ENCODE data around the gene PLCG2.
"Not testable (repeated sequence)": the region's sequence is repeated elsewhere in the genome, so short reads cannot be mapped to it uniquely, and the experiment has no call there.

PLCG2 gene

GRCh38 chr16:81755915-81756614 is 23.0 kb upstream of the PLCG2 start:
- no peak for DNase-seq

DNA sequence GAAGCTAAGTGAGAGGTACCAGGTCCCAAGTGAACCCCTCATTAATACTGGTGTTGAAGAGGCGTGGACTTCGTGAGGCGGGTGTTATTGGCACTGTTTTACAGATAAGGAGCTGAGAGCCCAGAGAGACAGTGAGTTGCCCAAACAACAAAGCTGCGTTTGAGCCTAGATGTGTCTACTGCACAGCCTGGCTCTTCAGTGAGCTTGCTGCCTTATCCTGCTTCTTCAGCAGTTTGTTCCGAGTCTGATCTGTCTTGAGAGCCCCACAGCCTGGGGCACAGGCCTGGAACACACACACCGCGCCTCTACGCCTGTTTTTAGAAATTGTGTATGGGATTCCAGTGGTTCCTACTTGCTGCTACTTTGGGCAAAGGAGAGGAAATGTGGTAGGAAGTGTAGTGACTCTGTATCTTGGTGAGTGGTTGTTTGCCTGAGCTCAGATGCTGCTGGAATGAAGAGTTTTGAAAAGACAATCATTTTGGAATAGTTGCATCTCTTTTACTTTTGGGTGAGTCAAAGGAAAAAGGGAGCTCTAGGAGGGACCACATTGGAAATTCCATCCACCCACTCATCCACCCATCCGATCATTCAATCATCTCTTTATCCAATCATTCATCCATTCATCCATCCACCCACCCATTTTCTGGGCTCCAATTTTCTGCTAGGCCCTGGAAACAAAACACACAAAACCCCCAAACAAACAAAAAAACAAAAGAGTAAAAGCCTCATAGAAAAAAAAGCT is 22.3 kb upstream of the PLCG2 start:
- no peak for DNase-seq

GRCh38 chr16:81758376-81758775 is 20.7 kb upstream of the PLCG2 start:
- DNase-seq: no peak

GRCh38 chr16:81762322-81762721 is 16.8 kb upstream of the PLCG2 start:
- not testable (repeated sequence) for DNase-seq

- DNase-seq: no peak
Observed at GRCh38 chr16:81765111-81765919, 13.8 kb upstream of the PLCG2 start.

- no peak for DNase-seq
Observed at GRCh38 chr16:81765969-81766368, 13.1 kb upstream of the PLCG2 start.

DNA sequence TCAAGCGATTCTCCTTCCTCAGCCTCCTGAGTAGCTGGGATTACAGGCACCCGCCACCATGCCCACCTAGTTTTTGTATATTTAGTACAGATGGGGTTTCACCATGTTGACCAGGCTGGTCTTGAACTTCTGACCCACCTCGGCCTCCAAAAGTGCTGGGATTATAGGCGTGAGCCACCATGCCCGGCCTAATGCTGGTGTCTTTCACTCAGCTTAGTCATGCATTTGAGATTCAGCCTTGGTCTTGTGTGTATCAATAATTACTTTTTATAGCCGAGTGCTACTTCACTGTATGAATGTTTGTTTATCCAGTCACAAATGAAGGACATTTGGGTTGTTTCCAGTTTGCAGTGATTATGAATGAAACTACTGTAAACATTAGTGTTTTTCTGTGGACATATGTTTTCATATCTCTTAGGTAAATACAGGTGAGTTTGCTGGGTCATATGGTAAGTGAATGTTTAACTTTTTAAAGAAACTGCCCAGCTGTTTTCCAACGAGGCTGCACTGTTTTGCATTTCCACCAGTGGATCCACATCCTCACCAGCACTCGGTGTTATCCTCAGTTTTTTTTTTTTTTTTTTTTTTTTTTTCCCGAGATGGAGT is 11.0 kb upstream of the PLCG2 start:
- DNase-seq: no peak

GRCh38 chr16:81770008-81770407 is 9.1 kb upstream of the PLCG2 start:
- DNase-seq: no peak

DNA sequence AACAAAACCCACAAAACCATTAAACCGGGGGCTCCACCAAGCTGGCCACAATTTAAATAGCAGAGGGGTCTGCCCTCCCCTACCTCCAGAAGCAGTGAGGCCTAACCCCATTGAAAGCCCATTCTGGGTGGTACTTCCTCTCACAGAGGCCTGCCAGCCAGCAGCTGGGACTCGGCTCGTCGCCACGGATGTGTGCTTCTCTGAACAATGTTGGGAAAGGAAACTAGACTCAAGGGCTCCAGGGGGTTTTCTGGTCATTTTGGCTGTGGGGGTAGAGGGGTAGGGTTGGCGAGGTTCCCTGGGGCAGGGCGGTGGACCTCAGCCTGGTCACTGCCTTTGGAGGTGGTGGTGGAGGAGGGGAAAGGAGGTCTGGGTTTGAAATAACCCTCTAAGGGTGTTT is 4.7 kb upstream of the PLCG2 start:
- DNase-seq: no peak

- DNase-seq: no peak
Observed at GRCh38 chr16:81775570-81775969, 3.5 kb upstream of the PLCG2 start.

DNA sequence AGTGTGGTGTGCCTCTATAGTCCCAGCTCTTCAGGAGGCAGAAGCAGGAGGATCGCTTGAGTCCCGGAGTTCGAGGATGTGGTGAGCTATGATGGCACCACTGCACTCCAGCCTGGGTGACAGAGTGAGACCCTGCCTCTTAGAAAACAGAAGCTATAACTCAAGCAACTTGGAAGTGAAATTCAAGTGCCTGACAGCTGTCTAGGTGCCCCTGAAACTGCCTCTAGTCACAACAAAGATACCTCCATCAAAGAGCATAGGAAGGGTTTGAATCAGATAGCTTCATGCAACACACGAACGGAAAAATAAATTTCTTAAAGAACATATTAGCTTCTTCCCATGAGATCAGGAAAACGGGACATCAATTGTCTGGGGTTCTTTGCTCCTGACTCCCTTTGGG is 860 bp upstream of the PLCG2 start:
- DNase-seq: no peak

- no peak for DNase-seq
Observed at GRCh38 chr16:81779536-81780320, 637 bp downstream of the PLCG2 start.

DNA sequence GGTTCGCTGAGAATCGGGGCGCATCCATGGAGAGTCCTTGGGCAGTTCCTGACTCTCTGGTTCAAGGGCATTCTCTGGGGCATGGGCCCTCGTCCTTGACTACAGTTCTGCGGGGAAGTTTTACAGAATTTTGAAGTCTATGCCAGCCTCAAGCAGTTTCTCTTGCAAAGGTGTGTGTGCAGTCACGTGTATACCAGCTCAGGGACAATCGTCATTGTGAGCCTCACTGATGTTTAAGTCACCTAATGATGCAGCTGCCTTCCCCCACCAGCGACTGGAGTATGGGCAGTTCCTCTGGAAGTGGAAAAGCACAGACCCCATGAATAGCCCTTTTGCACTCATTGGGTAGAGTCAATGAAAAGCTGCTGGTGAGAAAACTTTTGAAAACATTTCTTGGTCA is 1.3 kb downstream of the PLCG2 start:
- DNase-seq: no peak

DNA sequence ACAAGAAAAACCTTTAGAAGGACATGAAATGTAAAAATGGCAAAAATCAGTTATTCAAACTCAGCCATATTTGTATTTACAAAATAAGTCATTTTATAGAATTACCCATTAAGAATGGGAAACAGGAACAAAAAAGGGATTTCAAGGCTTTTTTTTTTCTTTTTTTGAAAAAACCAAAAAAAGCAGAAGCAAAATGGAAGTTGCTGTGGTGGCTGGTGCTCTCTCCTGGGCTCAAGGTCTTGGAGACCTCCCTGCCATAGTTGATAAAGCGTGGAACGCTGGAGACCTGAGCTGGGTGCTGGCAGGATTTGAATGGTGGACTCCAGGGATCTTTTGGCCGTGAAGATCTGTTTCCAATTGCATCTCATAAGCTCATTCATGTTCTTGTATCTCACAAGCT is 3.1 kb downstream of the PLCG2 start:
- no peak for DNase-seq

- DNase-seq: no peak
Observed at GRCh38 chr16:81784072-81784795, 5.1 kb downstream of the PLCG2 start.

GRCh38 chr16:81785138-81785924 is 6.2 kb downstream of the PLCG2 start:
- DNase-seq: no peak

- no peak for DNase-seq
Observed at GRCh38 chr16:81786321-81786720, 7.2 kb downstream of the PLCG2 start.

- DNase-seq: no peak
Observed at GRCh38 chr16:81786868-81787267, 7.8 kb downstream of the PLCG2 start.

GRCh38 chr16:81787659-81788058 is 8.6 kb downstream of the PLCG2 start:
- DNase-seq: no peak

DNA sequence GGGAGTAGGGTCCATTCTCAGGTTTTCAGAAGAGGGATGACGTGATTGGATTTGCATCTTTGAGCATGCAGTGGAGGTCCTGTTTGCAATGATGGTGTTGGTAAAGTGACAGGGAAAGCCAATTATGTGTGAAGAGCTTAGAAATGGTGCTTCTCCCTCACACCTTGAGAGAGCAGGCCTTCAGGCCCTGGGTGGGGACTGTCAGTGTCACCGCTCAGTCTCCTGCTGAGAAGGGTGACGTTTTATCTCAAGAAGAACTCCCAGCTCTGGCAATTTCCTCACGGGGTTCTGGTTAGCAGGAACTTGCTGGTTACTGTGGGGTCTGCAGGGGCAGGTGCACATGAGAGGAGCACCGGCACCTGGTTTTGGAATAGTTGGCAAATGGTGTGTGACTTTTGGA is 11.2 kb downstream of the PLCG2 start:
- no peak for DNase-seq

All from T-helper 2 cell (primary cell).